GM18507 (cell line): Measurements from ENCODE around the gene PSMG4.

Source experiments
- DNase-seq: peaks from one replicate; pipeline ENCODE4 v3.0.0; 2011; ENCODE audit warnings: low read depth; ENCODE audit not compliant: insufficient read length; ENCODE audit errors: extremely low spot score
- FAIRE-seq: peaks from 2 replicates; lab custom pipeline; 2011; peaks lifted over from hg19 to GRCh38; lab: Jason Lieb, UNC

The PSMG4 gene

GRCh38 chr6:3297006-3297405 is 38.3 kb downstream of the PSMG4 start:
- DNase-seq (no peak), FAIRE-seq (no peak)

DNA sequence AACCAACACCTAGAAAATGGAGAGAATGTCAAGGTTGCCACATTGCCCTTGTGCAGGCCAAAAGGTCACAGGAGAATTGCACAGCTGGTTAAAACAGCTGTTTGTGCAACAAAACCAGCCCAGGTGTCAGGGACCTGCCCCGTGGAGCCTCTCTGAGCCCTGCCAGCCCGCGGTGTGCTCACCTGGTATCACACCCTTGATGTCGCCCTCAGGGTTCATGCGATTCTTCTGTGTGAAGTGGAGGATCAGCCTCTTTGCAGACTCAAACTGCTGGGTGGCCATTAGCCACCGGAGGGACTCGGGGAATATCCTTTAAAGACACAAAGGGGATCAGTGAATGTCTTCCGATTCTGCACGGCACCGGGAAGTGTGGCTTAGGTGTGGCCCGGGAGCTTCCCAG is 39.2 kb downstream of the PSMG4 start:
- DNase-seq (no peak), FAIRE-seq (no peak)

DNA sequence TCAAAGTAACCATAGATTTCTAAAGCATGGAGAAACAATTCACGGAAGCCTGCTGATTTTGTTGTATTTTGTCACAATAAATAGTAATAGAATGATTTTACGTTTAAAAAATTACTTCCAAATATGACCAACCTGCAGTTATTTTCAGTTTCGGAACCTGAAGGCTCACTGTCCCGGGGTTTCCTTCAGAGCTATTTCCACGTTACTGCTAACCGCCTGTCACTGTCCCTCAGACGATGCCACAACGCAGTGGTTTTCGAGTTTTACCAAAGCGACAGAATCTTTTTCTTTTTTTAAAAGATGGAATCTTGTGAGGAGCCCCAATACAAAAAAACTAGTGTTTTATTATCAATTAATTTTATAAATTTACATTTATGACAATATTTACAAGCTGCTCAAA is 40.5 kb downstream of the PSMG4 start:
- no peak for DNase-seq
- no peak for FAIRE-seq

DNA sequence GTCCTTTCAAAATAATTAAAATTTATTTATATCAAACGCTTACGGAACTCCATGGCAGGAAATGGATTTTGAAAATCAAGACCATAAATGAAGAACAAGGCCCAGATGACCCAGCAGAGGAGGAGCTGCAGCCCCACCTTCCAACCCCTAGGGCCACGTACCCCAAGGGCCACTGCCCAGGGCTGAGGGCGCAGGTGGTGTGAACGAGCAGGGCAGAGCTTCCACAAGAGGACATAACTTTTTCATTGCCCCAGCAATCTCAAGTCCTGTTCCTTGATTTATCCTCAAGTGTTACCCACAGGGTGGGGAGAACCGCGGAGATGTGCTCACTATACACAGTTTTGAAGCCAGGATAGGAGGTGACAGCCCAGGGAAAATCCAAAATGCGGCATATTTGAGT is 42.8 kb downstream of the PSMG4 start:
- FAIRE-seq (no peak), DNase-seq (no peak)

DNA sequence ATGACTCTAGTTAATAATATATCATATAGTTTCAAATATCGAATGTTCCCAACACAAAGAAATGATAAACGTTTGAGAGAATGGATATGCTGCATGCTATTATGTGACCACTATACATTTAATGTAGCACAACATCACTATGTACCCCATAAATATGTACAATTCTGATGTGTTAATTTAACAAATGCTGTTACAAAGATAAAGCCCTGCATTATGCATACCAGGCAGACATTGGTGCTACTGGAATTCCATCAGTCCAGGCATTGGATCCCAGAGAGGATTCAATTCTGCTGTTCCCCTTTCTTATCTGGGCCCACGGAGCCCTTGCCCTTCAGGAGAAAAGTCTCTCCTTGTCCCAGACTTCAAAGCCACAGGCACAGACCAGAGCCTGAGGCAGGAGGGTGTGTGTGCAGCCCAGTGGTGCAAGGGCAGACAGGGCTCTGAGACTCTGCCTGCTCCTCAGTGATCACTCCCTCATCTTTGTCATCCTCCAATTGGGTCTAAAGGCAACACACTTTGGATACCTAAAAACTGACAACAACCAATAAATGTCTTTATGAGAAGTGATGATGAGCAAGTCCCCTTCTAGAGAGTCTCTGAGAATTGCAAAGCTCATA is 45.2 kb downstream of the PSMG4 start:
- no peak for DNase-seq

DNA sequence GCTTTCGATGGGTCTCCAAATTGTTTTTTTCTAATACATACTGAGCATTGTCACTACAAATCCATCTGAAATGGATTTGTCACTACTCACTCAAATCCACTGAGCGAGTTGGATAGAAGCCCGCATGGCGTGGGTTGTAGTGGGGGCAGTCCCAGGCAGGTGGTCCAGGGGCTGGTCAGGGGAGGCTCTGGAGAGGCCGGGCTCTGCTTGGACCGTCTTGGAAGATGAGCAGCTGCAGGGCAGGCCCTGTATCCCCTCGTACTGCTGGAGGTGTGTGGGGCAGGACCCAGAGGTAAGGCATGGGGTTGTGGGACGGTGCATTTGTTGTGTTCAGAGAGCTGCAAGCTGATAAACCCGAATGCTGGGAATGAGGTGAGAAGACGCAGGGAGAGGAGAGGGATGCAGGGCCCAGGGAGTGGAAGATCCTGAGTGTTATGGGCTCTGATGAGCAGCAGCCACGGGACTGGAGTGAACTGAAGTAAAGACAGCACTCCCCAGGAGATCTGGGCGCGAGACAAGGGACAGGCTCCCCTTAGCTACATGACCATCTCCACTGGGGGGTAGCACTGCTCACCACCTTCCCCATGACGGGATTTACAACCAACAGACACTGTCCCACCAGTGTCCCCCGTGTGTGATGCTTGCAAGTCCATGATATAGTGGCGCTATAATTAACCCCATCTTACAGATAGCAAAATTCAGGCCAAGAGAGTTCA is 45.9 kb downstream of the PSMG4 start:
- DNase-seq (no peak), FAIRE-seq (no peak)

More for the DNA sequence above, 45.2 kb downstream of the PSMG4 start:
- FAIRE-seq: no peak

- no peak for DNase-seq
- no peak for FAIRE-seq
These were observed 46.4 kb downstream of the PSMG4 start for GRCh38 chr6:3305216-3305565.

GRCh38 chr6:3305831-3306230 is 47.1 kb downstream of the PSMG4 start:
- FAIRE-seq (no peak), DNase-seq (no peak)

DNA sequence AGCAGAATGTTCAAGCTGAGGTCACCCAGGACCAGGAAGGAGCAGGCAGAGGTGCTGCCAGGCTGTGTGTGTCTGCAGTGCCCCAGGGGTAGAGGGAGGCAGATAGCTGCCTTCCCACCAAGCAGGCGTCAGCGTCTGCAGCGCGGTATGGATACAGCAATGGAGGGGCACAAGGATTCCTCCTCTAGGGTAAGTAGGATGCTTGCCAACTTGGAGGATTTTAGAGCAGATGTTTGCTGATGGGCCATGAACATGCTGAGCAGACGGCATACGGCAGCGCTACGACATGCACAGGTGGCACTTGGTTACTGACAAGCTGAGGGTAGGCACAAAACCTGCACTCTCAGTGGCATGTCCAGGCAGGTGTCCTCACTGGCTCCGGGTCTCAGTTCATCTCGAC is 48.1 kb downstream of the PSMG4 start:
- FAIRE-seq: no peak
- DNase-seq: no peak

GRCh38 chr6:3307436-3307835 is 48.7 kb downstream of the PSMG4 start:
- DNase-seq (no peak), FAIRE-seq (no peak)

GRCh38 chr6:3308106-3308505 is 49.4 kb downstream of the PSMG4 start:
- DNase-seq: no peak
- no peak for FAIRE-seq

GRCh38 chr6:3309391-3310050 is 50.8 kb downstream of the PSMG4 start:
- DNase-seq (no peak), FAIRE-seq (no peak)

- FAIRE-seq: no peak
These were observed 51.3 kb downstream of the PSMG4 start for GRCh38 chr6:3310051-3310448.

DNA sequence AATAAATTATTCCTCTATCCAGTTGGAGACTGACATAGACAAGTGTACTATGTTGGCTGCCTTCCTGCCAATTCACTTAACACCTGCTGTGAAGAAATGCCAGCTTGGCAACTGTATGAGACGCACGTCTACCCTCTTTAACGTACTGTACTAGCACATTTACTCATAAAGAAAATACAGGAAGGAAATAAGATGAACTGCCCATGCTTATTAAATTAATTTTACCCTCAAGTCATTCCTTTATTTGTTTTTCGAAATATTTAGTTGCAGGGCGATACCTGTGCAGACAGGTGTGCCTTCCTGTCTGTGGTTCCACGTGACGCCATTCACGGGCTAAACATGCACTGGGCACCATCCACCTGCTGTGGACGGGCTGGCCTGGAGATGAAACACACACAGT is 52.0 kb downstream of the PSMG4 start:
- DNase-seq (no peak), FAIRE-seq (no peak)

More at GRCh38 chr6:3310051-3310448, 51.3 kb downstream of the PSMG4 start:
- no peak for DNase-seq

- no peak for FAIRE-seq
- DNase-seq: no peak
These were observed 53.1 kb downstream of the PSMG4 start for GRCh38 chr6:3311826-3312225.

DNA sequence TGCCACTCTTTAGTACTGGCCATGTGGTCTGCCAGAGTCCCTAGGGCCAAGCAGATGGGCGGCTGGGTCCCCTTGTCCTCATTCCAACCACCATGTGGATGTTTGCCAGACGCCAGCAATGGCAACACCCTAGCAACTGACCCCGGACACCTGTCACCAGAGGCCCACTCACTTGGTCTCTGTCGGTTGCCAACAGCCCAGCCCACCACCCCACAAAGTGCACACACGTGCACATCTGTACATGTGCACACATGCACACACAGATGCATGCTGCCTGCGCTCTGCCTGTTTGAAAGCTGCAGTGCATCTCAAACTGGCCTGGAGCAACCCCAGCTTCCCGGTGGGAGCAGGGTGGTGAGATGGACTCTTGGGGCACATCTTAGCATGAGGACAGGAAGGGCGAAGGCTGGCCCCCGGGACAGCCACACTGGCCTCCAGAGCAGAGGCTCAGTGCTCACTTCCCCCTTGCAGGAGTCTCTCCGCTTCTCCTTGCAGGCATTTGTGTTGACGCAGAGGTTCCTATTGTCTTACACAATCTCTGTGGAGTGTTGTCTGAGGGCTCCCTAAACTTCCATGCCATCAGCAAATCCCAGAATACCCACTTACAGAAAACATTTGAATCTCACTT is 54.0 kb downstream of the PSMG4 start:
- FAIRE-seq: no peak

GRCh38 chr6:3314176-3314575 is 55.4 kb downstream of the PSMG4 start:
- FAIRE-seq (no peak), DNase-seq (no peak)

More for the DNA sequence above, 54.0 kb downstream of the PSMG4 start:
- DNase-seq: no peak

DNA sequence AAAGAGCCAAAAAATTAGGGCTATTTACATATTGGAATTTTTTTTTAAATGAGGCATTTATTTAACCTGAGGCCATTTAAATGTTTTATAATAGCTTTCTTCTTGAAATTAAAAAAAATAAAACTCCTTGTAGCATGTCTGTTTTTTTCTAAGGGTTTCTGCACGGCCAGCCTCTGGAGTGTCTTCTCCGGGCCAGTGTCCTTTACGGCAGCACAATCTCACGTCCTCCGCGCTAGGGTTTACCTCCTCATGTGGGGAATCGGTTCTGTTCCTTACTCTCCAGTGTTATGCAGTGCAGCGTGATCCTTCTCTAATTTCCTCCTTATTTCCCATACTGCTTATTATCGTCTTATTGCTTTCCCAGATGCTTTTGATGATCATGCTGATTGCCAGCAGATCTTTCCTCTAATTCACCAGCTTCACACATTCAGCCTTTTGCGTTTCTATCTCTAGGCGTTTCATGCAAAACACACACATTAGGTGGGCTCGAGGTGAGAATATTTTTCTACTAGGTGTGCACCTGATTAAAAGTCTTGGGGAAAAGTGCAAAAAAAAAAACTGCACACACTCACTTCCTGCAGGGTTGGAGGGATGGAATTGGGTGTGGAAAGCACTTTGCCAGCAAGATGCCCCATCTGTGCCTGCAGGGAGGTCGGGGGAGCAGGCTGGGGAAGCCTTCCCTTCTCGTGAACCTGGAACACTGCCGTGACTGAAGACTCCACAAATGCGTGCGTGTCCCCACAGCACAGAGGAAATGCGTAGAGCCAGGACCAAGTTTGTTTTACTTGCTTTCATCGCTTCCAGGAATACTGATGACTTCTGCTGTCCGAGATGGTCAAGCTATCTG is 56.1 kb downstream of the PSMG4 start:
- no peak for FAIRE-seq
- no peak for DNase-seq

DNA sequence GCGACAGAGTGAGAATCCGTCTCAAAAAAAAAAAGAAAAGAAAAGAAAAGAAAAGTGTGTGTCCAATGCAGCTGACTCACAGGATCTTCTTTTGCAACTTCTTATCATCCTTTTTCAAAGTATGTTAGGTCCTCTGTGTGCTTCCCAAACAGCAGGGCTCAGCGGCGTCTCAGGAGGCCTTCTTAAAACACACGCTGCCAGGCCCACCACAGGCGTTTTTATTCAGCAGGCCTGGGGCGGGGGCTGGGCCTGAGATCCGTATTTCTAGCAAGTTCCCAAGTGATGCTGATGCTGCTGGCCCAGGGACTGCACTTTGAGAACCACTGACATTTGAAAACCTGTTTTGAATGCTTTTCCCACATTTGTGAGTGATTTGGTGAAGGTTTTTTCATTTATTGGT is 57.1 kb downstream of the PSMG4 start:
- no peak for FAIRE-seq
- no peak for DNase-seq

GRCh38 chr6:3316331-3316730 is 57.6 kb downstream of the PSMG4 start:
- DNase-seq (no peak), FAIRE-seq (no peak)
